ELF-1 (cell line): Measurements from ENCODE around the gene RASSF3.
A peak's percentile ranks its signal among the peaks of the same experiment; 100 is the strongest.
"Not testable (repeated sequence)": the region's sequence is repeated elsewhere in the genome, so short reads cannot be mapped to it uniquely, and the experiment has no call there.

ENCODE experiments used
- DNase-seq: peaks from one replicate; pipeline ENCODE4 v3.0.0-alpha.2; 2016; ENCODE audit warnings: low read depth, low spot score

Gene RASSF3

DNA sequence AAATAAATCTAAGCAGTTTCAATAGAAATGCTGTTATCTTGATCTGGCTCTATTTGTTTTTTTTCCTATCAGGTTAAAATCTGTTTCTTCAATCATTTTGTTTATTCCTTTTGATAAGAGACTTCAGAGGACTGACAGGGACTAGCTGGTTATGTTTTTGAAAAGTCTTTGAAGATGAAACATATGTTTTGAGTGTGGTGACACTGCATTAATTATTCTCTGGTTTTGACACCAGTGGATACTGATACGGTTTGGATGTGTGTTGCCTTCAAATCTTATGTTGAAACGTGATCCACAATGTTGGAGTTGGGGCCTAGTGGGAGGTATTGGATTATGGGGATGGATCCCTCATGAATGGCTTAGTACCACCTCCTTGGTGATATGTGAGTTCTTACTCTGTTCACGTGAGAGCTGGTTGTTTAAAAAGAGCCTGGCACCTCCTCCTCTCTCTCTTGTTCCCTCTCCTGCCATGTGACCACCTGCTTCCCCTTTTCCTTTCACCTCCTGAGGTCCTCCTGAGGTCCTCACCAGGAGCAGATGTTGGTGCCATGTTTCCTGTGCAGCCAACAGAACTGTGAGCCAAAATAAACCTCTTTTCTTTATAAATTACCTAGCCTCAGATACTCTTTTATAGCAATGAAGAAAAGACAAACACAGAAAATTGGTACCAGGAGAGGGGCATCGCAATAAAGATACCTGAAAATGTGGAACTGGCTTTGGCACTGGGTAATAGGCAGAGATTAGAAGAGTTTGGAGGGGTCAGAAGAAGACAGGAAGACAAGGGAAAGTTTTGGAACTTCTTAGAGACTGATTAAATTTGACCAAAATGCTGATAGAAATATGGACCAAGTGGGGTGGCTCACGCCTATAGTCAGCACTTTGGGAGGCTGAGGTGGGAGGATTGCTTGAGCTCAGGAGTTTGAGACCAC is 23.0 kb downstream of the RASSF3 start:
- no peak for DNase-seq

DNA sequence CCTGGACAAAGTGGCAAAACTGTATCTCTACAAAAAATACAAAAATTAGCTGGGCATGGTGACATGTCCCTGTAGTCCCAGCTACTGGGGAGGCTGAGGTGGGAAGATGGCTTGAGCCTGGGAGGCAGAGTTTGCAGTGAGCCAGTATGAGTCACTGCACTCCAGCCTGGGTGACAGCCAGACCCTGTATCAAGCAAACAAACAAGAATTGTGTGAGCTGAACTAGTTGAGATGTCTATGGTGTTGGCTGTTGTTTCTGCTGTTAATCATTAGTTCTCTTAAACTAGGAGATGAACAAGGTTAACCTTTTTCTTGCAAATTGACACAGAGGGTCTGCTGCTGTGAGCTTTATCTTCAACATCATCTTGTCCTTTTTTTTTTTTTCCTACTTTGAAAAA is 23.6 kb downstream of the RASSF3 start:
- peak; percentile 26 for DNase-seq

DNA sequence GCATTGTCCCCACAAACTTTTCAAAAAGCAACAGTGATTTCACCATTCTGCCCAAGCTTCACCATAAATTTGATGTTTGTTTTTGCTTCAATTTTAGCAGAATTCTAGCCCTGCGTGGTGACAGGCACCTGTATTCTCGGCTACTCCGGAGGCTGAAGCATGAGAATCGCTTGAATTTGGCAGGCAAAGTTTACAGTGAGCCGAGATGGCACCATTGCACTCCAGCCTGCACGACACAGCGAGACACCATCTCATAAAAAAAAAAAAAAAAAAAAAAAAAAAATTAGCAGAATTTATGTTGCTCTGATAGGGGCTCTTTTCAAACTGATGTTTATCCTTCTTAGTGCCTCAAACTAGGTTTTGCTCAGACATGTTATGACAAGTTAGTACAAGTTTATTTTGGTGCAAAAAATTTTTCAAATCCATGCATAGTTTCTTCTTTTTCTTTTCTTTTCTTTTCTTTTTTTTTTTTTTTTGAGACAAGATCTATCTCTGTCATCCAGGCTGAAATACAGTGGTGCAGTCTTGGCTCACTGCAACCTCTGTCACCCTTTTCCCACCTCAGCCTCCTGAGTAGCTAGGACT is 24.3 kb downstream of the RASSF3 start:
- DNase-seq = no peak

DNA sequence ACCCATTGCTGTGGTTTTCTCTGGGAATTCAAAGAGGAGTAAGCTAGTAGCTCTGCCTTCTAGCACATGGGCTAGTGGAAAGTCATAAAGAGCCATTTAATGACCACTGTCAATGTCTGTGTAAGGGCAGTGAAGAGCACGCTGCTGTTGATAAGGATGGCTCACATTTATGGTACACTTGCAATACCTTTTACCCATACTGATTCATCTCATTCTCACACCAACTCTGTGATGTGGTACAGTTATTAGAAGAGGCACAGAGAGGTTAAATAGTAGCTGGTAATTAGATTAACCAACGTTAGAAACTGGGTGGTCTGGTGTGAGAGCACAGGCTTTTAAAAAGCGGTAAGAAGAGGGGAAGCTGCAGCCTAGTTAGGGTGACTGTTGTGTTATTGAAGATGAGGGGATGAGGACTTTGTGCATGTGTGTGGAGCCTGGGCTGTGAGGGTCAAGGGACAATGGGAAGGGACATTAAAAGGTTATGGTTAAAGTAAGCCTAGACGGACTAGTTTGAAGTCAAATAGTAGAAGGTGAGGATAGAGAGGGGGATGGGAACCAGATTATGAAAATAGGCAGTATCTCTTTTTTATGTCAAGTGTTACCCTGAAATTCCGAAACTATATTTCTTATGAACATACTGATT is 25.2 kb downstream of the RASSF3 start:
- no peak for DNase-seq

DNA sequence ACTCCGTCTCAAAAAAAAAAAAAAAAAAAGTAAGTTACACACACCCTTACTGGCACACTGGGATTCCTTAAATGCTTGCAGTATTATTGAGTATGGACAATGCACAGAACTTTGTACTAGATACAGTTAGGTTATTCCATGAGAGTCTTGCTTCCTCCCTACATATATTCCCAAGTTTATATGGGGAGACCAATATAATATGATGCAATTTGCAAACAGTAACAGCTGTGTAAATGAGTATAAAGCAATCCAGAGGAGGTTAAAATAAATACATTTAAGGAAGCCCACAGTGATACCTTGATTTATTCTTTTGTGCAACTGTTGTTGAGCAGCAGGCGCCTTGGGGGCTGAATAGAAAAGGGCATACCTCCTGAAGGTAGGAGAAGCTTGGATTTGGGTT is 26.6 kb downstream of the RASSF3 start:
- DNase-seq = no peak

DNA sequence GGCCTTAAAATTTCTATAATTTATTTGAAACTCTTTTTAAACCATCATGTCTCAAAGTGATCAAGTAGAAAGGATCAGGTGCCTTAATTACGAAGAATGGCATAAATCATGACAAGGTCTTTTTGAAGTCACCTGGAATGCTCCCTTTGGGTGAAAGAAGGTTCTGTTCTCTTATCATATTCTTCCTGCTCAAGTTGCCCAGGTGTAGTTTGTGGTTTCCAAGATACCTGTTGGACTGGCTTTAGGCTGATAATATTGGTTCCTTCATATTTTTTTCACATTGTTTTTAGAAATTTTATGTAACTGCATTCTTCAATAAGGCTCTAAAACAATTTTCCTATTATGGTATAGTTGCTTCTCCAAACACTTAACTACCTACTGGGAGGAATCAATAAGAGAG is 29.2 kb downstream of the RASSF3 start:
- DNase-seq = no peak

DNA sequence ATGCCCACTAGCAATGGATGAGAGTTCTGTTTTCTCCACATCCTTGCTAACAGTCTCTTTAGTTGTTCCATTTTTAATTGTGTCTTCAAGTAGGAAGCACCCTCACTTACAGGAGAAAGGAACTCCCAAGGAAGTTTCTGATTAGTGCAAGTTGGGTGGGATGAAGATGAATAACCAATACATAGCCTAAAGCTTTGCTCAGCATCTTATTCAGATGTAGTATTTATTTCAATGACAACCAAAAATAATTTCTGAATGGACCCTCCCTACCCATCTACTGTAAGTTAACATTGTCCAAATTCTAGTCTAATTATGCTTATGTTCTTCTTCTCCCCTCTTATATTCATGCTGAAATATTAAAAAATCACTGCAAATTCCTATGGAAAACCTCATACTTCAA is 36.0 kb downstream of the RASSF3 start:
- no peak for DNase-seq

DNA sequence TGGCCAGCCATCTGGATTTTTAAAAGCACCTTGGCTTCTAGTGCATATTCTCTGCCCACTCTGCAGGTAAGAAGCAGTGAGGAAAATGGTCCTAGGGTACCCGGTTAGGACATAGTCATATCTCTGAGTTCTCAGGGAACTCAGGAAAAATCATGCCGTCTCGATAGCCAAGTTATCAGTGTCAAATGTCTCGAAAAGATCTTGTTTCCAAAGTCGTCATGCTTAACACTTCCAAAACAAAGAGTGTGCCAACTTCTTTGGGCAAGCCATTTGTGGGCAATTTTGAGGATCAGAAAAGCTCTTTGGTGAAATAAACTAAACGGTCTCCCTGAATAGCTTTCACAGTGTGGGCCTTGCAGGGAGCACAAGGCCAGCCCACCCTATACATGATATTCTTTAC is 39.2 kb downstream of the RASSF3 start:
- no peak for DNase-seq

DNA sequence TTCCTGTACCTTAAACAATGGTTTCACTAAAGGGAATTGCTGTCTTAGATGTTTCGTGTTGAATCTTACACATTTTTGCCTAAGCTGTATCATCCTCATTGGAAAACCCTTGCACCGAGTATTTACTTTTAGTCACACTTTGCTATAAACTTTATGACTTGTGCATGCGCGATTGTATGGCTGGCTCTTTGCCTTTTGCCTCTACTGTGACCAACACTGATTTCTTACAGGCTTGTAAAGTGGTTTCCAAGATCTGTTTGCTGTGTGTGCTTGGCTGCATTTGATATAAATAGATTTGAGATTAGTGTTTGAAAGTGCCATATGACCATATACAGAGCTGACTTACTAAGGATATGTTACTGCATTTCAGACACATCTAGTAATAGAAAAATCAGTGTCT is 40.5 kb downstream of the RASSF3 start:
- DNase-seq = no peak

DNA sequence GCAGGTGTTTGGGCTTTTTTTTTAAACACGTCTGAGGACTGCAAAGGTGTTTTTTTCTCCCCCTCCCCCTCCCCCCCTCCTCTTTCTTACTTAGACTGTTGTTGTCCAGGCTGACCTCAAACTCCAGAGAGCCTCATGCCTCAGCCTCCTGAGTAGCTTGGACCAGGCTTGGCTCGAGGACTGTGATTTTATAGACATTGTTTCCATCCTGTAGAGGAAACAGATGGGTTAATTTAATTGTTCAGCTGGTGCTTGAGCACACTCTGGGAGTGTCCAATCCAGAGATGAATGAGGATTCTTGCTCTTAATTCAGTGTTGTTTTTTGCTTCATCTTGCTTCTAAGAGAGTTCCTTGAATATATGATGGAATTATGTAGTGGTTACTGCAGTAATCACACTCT is 42.1 kb downstream of the RASSF3 start:
- DNase-seq = no peak

DNA sequence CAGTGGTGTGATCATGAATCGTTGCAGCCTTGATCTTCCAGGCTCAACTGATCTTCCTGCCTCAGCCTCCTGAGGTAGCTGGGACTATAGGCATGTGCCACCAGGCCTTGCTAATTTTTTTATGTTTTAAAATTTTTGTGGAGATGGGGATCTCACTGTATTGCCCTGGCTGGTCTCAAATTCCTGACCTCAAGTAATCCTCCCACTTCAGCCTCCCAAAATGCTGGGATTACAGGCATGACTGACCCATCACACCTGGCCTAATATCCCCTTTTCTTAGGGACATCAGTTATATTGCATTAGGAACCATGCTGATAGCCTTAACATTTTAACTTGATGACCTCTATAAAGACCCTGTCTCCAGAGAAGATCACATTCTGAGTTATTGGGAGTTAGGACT is 42.8 kb downstream of the RASSF3 start:
- DNase-seq = no peak

DNA sequence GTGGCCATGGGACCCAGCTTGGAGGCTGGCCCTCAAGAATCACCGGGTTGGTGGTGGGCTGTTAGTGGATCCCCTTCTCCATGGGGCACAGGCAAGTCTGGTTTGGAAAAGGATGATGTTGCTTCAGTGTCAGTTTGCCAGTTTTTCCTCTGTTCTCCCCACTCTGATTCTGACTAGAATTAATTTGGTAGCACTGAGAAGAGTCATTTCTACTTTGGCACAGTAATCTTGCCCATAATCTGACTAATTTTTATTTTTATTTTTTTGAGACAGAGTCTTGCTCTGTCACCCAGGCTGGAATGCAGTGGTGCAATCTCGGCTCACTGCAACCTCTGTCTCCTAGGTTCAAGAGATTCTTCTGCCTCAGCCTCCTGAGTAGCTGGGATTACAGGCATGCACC is 43.6 kb downstream of the RASSF3 start:
- not testable (repeated sequence) for DNase-seq

DNA sequence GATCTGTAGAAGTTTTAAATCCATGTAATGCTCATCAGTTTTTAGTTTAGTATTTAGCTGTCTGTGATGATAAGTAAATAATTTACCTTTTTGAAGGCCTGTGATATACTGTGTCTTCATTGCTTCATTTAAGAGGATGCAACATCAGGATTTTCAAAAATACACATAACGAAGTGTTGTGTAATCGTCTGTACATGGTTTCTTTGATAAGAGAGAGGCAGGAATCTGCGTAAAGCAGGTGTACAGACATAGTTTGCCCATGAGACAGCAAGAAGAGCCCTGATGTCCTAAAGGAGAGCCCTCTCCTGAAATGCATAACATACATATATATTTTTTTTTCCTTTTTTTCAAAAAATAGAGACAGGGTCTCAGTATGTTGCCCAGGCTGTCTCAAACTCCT is 44.8 kb downstream of the RASSF3 start:
- no peak for DNase-seq

DNA sequence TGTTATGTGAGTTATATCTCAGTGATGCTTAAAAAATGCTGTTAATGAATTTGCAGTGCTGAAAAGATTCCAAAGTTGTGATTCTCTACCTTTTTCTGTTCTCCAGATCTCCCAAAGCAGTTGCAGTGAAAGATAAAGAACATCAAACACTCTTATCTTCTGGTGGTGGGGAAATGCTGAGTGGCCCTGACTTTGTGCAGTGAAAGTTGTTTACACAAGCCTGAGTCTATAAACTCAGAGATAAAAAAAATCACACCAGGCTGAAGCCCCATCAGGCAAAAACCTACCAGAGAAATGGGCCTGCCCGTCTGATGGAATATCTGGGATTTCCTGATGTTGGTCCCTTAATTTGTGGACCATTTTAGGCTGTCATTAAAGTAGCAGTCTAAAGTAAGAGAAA is 46.1 kb downstream of the RASSF3 start:
- no peak for DNase-seq

DNA sequence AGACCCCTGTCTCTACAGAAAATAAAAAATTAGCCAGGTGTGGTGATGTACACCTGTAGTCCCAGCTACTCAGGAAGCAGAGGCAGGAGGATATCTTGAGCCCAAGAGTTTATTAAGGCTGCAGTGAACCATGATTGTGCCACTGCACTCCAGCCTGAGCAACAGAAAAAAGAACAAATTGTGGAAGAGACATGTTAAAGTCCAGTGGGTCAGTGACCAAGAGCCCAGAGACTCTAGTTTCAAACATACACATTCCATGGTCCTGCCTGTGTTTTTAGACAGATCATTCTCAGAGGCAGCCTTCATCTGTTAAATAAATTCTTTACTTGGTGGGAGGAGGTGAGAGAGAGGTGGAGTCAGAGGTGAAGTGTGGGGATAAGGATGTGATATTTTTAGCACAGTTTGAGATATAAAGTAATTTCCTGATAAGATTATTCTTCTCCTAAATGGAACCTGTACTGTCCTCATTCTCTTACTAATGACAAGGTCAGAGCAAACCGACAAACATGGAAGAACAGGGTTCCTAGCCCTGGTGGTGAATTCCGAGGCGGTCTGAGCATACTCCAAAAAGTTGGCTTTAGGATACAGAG is 48.7 kb downstream of the RASSF3 start:
- DNase-seq = no peak

DNA sequence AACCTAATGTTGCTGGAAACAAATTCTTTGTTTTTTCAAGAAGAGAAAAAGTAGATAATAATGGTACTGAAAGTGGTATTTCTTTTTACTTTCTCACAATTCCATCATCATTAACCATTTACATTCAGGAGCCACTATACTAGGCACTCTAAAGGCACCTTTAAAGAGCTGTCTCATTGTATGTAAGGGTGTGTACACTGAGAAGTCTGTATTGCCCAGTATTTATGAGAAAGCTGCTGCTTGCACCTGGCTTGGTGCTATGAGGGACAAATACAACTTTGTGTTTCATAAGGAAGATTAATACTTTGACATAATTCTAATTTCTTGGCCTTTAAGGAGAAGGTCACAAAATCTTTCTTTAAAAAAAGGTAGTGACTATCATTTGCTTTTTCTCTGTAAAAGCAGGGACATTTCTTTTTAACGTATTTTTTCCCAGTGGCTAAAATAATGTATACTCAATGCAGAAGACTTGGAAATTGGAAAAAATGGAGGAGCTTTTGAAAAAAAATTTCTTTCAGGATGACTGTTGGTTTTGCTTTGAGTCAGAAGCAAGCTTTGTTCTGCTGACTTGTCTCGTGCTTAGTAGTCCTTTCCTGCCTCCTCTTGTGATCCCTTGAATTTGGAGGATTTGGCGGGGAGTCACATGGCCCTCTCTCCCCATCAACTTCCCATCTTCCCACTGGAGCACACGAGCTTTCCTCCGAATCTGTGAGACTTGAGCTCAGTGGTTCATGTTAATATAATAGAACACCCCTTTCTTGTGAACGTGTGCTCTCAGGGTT is 50.1 kb downstream of the RASSF3 start:
- no peak for DNase-seq

DNA sequence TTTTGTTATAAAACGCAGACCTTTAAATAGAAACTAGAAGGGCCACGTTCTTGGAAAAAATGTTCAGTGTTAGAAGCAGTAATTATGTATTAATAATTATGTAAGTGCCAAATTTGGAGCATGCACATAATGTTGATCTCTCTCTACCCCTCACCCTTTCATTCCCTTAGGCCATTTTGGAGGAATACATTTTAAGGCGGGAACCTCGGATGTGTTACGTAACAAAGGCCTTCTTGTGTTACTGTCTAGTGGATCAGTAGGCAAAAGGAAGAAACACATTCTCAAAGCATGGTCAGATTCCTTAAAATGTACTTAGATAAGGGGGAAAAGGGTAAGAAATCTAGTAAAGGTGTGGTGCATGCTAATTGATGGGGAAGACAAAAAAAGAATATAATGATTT is 52.7 kb downstream of the RASSF3 start:
- DNase-seq = no peak

DNA sequence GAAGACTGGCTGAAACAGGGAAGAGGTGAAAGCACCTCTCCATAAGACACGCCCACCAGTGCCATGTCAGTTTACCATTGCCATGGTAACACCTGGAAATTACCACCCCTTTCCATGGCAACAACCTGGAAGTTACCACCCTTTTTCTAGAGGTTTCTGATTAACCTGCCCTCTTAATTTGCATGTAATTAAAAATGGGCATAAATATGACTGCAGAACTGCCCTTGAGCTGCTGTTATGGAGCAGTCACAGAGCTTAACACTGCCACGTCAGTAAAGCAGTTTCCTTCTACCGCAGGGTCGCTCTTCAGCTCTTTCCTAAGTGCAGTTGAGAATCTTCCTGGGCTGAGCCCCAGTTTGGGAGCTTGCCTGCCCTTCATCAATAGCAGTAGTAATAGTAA is 55.2 kb downstream of the RASSF3 start:
- peak; percentile 40 for DNase-seq

DNA sequence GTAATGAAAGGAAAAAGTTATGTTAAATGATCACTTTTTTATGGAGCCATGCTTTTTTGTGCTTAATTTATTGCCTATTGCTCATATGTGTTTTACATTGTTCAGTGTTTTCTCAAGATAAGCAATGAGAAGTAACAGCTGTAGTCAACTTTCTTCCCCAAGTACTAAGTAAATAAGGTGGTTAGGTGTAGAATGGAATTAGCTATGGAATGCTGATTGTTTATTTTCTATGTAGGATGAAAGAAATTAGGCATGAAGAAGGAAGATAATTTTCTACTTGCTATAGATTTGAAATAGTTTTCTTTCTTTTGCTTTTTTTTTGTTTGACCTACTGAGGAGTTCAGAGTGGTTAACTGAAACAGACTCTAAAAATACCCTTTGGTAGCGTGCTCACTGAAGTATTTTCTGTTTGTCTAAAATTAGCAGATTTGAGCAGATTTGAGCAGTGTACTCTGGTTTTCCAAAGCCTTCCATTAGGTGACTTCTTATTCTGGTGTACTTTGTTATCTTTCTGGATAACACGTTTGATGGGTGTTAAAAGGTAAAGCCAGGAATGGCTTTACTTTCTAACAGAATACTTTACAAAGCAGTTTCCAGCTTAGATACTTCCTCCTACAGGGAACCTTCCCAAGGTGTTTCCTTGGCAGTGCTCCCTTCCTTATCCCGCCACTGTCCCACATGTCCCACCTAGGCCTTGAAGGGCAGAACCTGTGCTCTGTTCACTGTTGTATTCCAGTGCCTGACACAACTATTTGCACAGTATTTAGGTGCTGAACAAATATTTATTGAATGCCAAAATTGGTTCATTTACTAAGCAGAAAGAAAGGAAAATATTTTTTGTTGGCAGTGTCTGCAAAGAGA is 56.0 kb downstream of the RASSF3 start:
- no peak for DNase-seq

DNA sequence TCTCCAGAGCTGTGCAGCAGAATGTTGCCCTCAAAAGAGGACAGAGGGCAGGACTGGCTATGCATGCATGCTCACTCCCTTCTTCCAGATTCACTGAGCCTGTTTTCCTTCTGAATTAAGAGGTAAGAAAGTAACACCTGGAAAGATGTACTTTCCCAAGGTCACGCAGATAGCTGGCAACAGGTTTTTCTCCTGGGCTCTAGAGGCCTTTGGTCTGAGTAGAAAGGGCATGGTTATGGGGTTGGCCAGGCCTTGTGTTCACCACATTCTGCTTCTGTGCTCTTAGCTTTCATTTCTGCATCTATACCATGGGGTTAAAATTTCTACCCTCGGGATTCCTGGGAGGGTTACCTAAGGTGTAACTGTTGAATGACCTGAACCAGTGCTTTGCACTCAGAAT is 57.5 kb downstream of the RASSF3 start:
- no peak for DNase-seq
